ENCODE measurements around the gene CELF2.

- TF ChIP-seq CTCF (IDR thresholded peaks at IDR 0.05) (no peak), POLR2AphosphoS5 (IDR thresholded peaks at IDR 0.05) (no peak)
Measured at GRCh38 chr10:11298116-11298515, 280.4 kb downstream of the CELF2 start.
